ENCODE data around the gene AOPEP. TPM values are rescaled to one million over a fixed set of nuclear protein-coding genes. Genes with fewer than 3 reads are reported as not detected.
A peak's percentile ranks its signal among the peaks of the same experiment; 100 is the strongest.

The AOPEP gene
- total RNA-seq, 1 experiment from 2014 or later: 32.4 TPM

- no peak for TF ChIP-seq CTCF (IDR thresholded peaks at IDR 0.05; ENCODE audit: unreplicated experiment)
- no peak overlapping the region for H3K4me3 Mint-ChIP-seq (ENCODE audit: unreplicated experiment)
- peaks cover 13% of the 10 kb centered on the region for H3K4me1 Mint-ChIP-seq (ENCODE audit: insufficient read depth, unreplicated experiment)
- no peaks in the 10 kb centered on the region for H3K9me3 Mint-ChIP-seq (ENCODE audit: unreplicated experiment)
- ChIA-PET POLR2A (interaction anchor here (1.3 kb wide), 1 partner anchor 280 kb away, joined by 3 read pairs; no protein-coding TSS in a partner anchor), CTCF (no interaction called here)
- peak overlapping the region; percentile 29 for H3K27ac Mint-ChIP-seq (ENCODE audit: low read depth, unreplicated experiment)
- no peaks in the 10 kb centered on the region for H3K27me3 Mint-ChIP-seq (ENCODE audit: insufficient read depth, unreplicated experiment)
- intact Hi-C loops (cut with micrococcal nuclease): loop anchor here (5.0 kb wide), 1 partner anchor 288 kb away; no protein-coding TSS in a partner anchor
- H3K36me3 Mint-ChIP-seq (ENCODE audit: insufficient read depth, unreplicated experiment): peaks cover 7% of the 10 kb centered on the region
- no peak for DNase-seq (ENCODE audit: unreplicated experiment)
- BruUV-seq (replicated peaks): no TSS peak
These were observed 2.7 kb downstream of the AOPEP start for GRCh38 chr9:94729199-94729598.

- Mint-ChIP-seq H3K9me3 (ENCODE audit: unreplicated experiment) (no peaks in the 10 kb centered on the region), H3K4me1 (ENCODE audit: insufficient read depth, unreplicated experiment) (peaks cover 5% of the 10 kb centered on the region), H3K4me3 (ENCODE audit: unreplicated experiment) (no peak overlapping the region), H3K36me3 (ENCODE audit: insufficient read depth, unreplicated experiment) (peaks cover 13% of the 10 kb centered on the region), H3K27me3 (ENCODE audit: insufficient read depth, unreplicated experiment) (no peaks in the 10 kb centered on the region), H3K27ac (ENCODE audit: low read depth, unreplicated experiment) (no peak overlapping the region)
- POLR2A ChIA-PET: interaction anchor here (0.6 kb wide), 1 partner anchor 42 kb away, joined by 4 read pairs; no protein-coding TSS in a partner anchor
- BruUV-seq (replicated peaks): no TSS peak
- TF ChIP-seq CTCF (IDR thresholded peaks at IDR 0.05; ENCODE audit: unreplicated experiment): no peak
- DNase-seq (ENCODE audit: unreplicated experiment): no peak
- intact Hi-C loops (cut with micrococcal nuclease): no loop called here
- CTCF ChIA-PET: interaction anchor here (1.1 kb wide), 1 partner anchor 393 kb away, joined by 5 read pairs; no protein-coding TSS in a partner anchor
These were observed 7.7 kb downstream of the AOPEP start for GRCh38 chr9:94734054-94734754.

- BruUV-seq (replicated peaks): no TSS peak
- no peak overlapping the region for H3K27ac Mint-ChIP-seq (ENCODE audit: low read depth, unreplicated experiment)
- no peak overlapping the region for H3K4me3 Mint-ChIP-seq (ENCODE audit: unreplicated experiment)
- DNase-seq (ENCODE audit: unreplicated experiment): no peak
- ChIA-PET CTCF (interaction anchor here (0.6 to 0.8 kb wide), 2 partner anchors 19 to 734 kb away, joined by 3 read pairs; no protein-coding TSS in a partner anchor), POLR2A (interaction anchor here (1.0 to 1.6 kb wide), 2 partner anchors 11 to 280 kb away, joined by 4 read pairs; partner anchors contain the start of gene AOPEP)
- no peaks in the 10 kb centered on the region for H3K9me3 Mint-ChIP-seq (ENCODE audit: unreplicated experiment)
- H3K4me1 Mint-ChIP-seq (ENCODE audit: insufficient read depth, unreplicated experiment): no peaks in the 10 kb centered on the region
- intact Hi-C loops (cut with micrococcal nuclease): no loop called here
- peaks cover 14% of the 10 kb centered on the region for H3K36me3 Mint-ChIP-seq (ENCODE audit: insufficient read depth, unreplicated experiment)
- TF ChIP-seq CTCF (IDR thresholded peaks at IDR 0.05; ENCODE audit: unreplicated experiment): no peak
- no peaks in the 10 kb centered on the region for H3K27me3 Mint-ChIP-seq (ENCODE audit: insufficient read depth, unreplicated experiment)
These were observed 10.3 kb downstream of the AOPEP start for GRCh38 chr9:94736759-94737158.

GRCh38 chr9:94740145-94740840 lies 13.8 kb downstream of the AOPEP start:
- POLR2A ChIA-PET: no interaction called here
- H3K27me3 Mint-ChIP-seq (ENCODE audit: insufficient read depth, unreplicated experiment): no peaks in the 10 kb centered on the region
- H3K4me1 Mint-ChIP-seq (ENCODE audit: insufficient read depth, unreplicated experiment): peaks cover 11% of the 10 kb centered on the region
- DNase-seq (ENCODE audit: unreplicated experiment): no peak
- H3K27ac Mint-ChIP-seq (ENCODE audit: low read depth, unreplicated experiment): peak overlapping the region; percentile 61
- no TSS peak for BruUV-seq (replicated peaks)
- intact Hi-C loops (cut with micrococcal nuclease): no loop called here
- no peaks in the 10 kb centered on the region for H3K9me3 Mint-ChIP-seq (ENCODE audit: unreplicated experiment)
- H3K4me3 Mint-ChIP-seq (ENCODE audit: unreplicated experiment): no peak overlapping the region
- CTCF ChIA-PET: no interaction called here
- no peak for TF ChIP-seq CTCF (IDR thresholded peaks at IDR 0.05; ENCODE audit: unreplicated experiment)
- H3K36me3 Mint-ChIP-seq (ENCODE audit: insufficient read depth, unreplicated experiment): peaks cover 13% of the 10 kb centered on the region

All from MCF 10A (cell line).